Osteocyte (in vitro differentiated cells): Measurements from ENCODE around the gene METAP1D. TPM values are rescaled to one million over a fixed set of nuclear protein-coding genes. Genes with fewer than 3 reads are reported as not detected.
A peak's percentile ranks its signal among the peaks of the same experiment; 100 is the strongest.
"Not testable (repeated sequence)": the region's sequence is repeated elsewhere in the genome, so short reads cannot be mapped to it uniquely, and the experiment has no call there.

Source experiments
- DNase-seq: peaks from one replicate; pipeline ENCODE4 v3.0.0; 2021; ENCODE audit warnings: mixed read lengths; ENCODE audit not compliant: unreplicated experiment; ENCODE audit errors: extremely low spot score
- H3K27ac Mint-ChIP-seq: one replicate; pipeline ENCODE4 v1.8.0; 2021; ENCODE audit warnings: mild to moderate bottlenecking, mixed read lengths; ENCODE audit not compliant: unreplicated experiment
- H3K27me3 Mint-ChIP-seq: one replicate; pipeline ENCODE4 v1.8.0; 2021; ENCODE audit warnings: mixed read lengths; ENCODE audit not compliant: unreplicated experiment
- H3K36me3 Mint-ChIP-seq: one replicate; pipeline ENCODE4 v1.8.0; 2021; ENCODE audit warnings: mixed read lengths; ENCODE audit not compliant: unreplicated experiment
- H3K4me1 Mint-ChIP-seq: one replicate; pipeline ENCODE4 v1.8.0; 2021; ENCODE audit warnings: mixed read lengths; ENCODE audit not compliant: unreplicated experiment
- H3K4me3 Mint-ChIP-seq: one replicate; pipeline ENCODE4 v1.8.0; 2021; ENCODE audit warnings: mild to moderate bottlenecking, moderate library complexity, mixed read lengths; ENCODE audit not compliant: unreplicated experiment
- H3K9me3 Mint-ChIP-seq: one replicate; pipeline ENCODE4 v1.8.0; 2021; ENCODE audit warnings: mixed read lengths; ENCODE audit not compliant: unreplicated experiment
- CTCF ChIP-seq: fragments of 200-600 bp; sonication (generic); IDR thresholded peaks from 2 replicates; pipeline ENCODE4 v1.5.0; 2021; ENCODE audit warnings: antibody characterized with exemption, mild to moderate bottlenecking, moderate library complexity
- total RNA-seq: library from RNA; stranded (reverse); gene quantifications from 2 replicates; pipeline ENCODE4 v1.2.1, GENCODE V29; 2021

METAP1D gene
- total RNA-seq, 1 donor from 2014 or later: 8.5 TPM

GRCh38 chr2:172113617-172114016 is 113.9 kb downstream of the METAP1D start:
- H3K27me3 Mint-ChIP-seq: no peaks in the 10 kb centered on the region
- DNase-seq: no peak
- no peak overlapping the region for H3K27ac Mint-ChIP-seq
- TF ChIP-seq CTCF: peak; percentile 65
- H3K4me1 Mint-ChIP-seq: peaks cover under 1% of the 10 kb centered on the region
- no peaks in the 10 kb centered on the region for H3K36me3 Mint-ChIP-seq
- no peak overlapping the region for H3K4me3 Mint-ChIP-seq
- no peaks in the 10 kb centered on the region for H3K9me3 Mint-ChIP-seq

GRCh38 chr2:172114176-172114575 is 114.4 kb downstream of the METAP1D start:
- not testable (repeated sequence) for H3K9me3 Mint-ChIP-seq, H3K4me3 Mint-ChIP-seq, H3K27me3 Mint-ChIP-seq, H3K4me1 Mint-ChIP-seq, H3K36me3 Mint-ChIP-seq, DNase-seq, H3K27ac Mint-ChIP-seq

- H3K36me3 Mint-ChIP-seq: no peaks in the 10 kb centered on the region
- no peaks in the 10 kb centered on the region for H3K9me3 Mint-ChIP-seq
- H3K4me3 Mint-ChIP-seq: no peak overlapping the region
- no peaks in the 10 kb centered on the region for H3K27me3 Mint-ChIP-seq
- TF ChIP-seq CTCF: no peak
- H3K27ac Mint-ChIP-seq: no peak overlapping the region
- no peak for DNase-seq
- H3K4me1 Mint-ChIP-seq: peaks cover 7% of the 10 kb centered on the region
Observed at GRCh38 chr2:172114579-172114978, 114.8 kb downstream of the METAP1D start.

GRCh38 chr2:172116107-172116506 is 116.4 kb downstream of the METAP1D start:
- no peak for DNase-seq
- TF ChIP-seq CTCF: no peak
- H3K4me3 Mint-ChIP-seq: no peak overlapping the region
- no peaks in the 10 kb centered on the region for H3K27me3 Mint-ChIP-seq
- no peak overlapping the region for H3K27ac Mint-ChIP-seq
- no peaks in the 10 kb centered on the region for H3K9me3 Mint-ChIP-seq
- H3K36me3 Mint-ChIP-seq: no peaks in the 10 kb centered on the region
- peaks cover 7% of the 10 kb centered on the region for H3K4me1 Mint-ChIP-seq

- no peak for DNase-seq
- no peaks in the 10 kb centered on the region for H3K9me3 Mint-ChIP-seq
- H3K27ac Mint-ChIP-seq: no peak overlapping the region
- TF ChIP-seq CTCF: no peak
- H3K36me3 Mint-ChIP-seq: no peaks in the 10 kb centered on the region
- H3K4me3 Mint-ChIP-seq: no peak overlapping the region
- peaks cover 7% of the 10 kb centered on the region for H3K4me1 Mint-ChIP-seq
- H3K27me3 Mint-ChIP-seq: no peaks in the 10 kb centered on the region
Observed at GRCh38 chr2:172119089-172119488, 119.3 kb downstream of the METAP1D start.

GRCh38 chr2:172120118-172120517 is 120.4 kb downstream of the METAP1D start:
- H3K36me3 Mint-ChIP-seq: no peaks in the 10 kb centered on the region
- no peak for DNase-seq
- no peak overlapping the region for H3K27ac Mint-ChIP-seq
- no peaks in the 10 kb centered on the region for H3K9me3 Mint-ChIP-seq
- no peak for TF ChIP-seq CTCF
- no peaks in the 10 kb centered on the region for H3K27me3 Mint-ChIP-seq
- H3K4me1 Mint-ChIP-seq: peaks cover 7% of the 10 kb centered on the region
- H3K4me3 Mint-ChIP-seq: no peak overlapping the region
